Keratinocyte (primary cell): Measurements from ENCODE around the gene ZFP36. TPM values are rescaled to one million over a fixed set of nuclear protein-coding genes. Genes with fewer than 3 reads are reported as not detected.

Source experiments
- DNase-seq: peaks from one replicate; pipeline ENCODE4 v3.0.0-alpha.2; 2011; ENCODE audit warnings: low read depth, missing footprints, low spot score
- FAIRE-seq: peaks from 2 replicates; lab custom pipeline; 2011; peaks lifted over from hg19 to GRCh38; lab: Jason Lieb, UNC
- H2AFZ ChIP-seq: 2 replicates; pipeline ENCODE4 v1.6.0; 2012; ENCODE audit warnings: low read length, control low read depth, inconsistent platforms; ENCODE audit not compliant: control insufficient read depth
- H3K27ac ChIP-seq: 2 replicates; pipeline ENCODE4 v1.5.1; 2011; ENCODE audit warnings: low read length; ENCODE audit not compliant: control insufficient read depth, insufficient read depth
- H3K27me3 ChIP-seq: 3 replicates; pipeline ENCODE4 v1.6.0; 2011; ENCODE audit warnings: low read length; ENCODE audit not compliant: control insufficient read depth, insufficient read depth; ENCODE audit errors: extremely low read depth
- H3K36me3 ChIP-seq, 2 experiments: 2 replicates in 1 of 2; 3 replicates in 1 of 2; pipeline ENCODE4 v1.5.1; 2011; ENCODE audit warnings: low read length in 2 of 2, mild to moderate bottlenecking in 1 of 2; ENCODE audit not compliant: control insufficient read depth in 2 of 2, insufficient read depth in 2 of 2; ENCODE audit errors: extremely low read depth in 1 of 2
- H3K4me1 ChIP-seq: 3 replicates; pipeline ENCODE4 v1.5.1; 2011; ENCODE audit warnings: low read length; ENCODE audit not compliant: control insufficient read depth, insufficient read depth; ENCODE audit errors: extremely low read depth
- H3K4me2 ChIP-seq: 3 replicates; pipeline ENCODE4 v1.6.0; 2011; ENCODE audit warnings: low read depth, low read length; ENCODE audit not compliant: control insufficient read depth, insufficient read depth; ENCODE audit errors: extremely low read depth
- H3K4me3 ChIP-seq, 3 experiments: fragments of 200-600 bp in 1 of 3; sonication (generic) in 1 of 3; 2 replicates in 2 of 3; 3 replicates in 1 of 3; pipeline ENCODE4 v1.5.1; 2011 to 2016; ENCODE audit warnings: low read length in 3 of 3, mild to moderate bottlenecking in 3 of 3, control low read depth in 2 of 3, inconsistent platforms in 1 of 3, low read depth in 1 of 3, mixed read lengths in 1 of 3, mixed run types in 1 of 3, moderate library complexity in 1 of 3; ENCODE audit not compliant: control insufficient read depth in 2 of 3, insufficient read depth in 2 of 3; ENCODE audit errors: extremely low read depth in 1 of 3
- H3K79me2 ChIP-seq: 2 replicates; pipeline ENCODE4 v1.6.0; 2012; ENCODE audit warnings: low read length; ENCODE audit not compliant: control insufficient read depth, insufficient read depth
- H3K9ac ChIP-seq: 3 replicates; pipeline ENCODE4 v1.6.0; 2011; ENCODE audit warnings: low read length; ENCODE audit not compliant: control insufficient read depth, insufficient read depth; ENCODE audit errors: extremely low read depth
- H3K9me1 ChIP-seq: 3 replicates; pipeline ENCODE4 v1.6.0; 2011; ENCODE audit warnings: low read length; ENCODE audit not compliant: control insufficient read depth, insufficient read depth; ENCODE audit errors: extremely low read depth
- H3K9me3 ChIP-seq: 2 replicates; pipeline ENCODE4 v1.5.1; 2012; ENCODE audit warnings: low read depth, low read length; ENCODE audit not compliant: control insufficient read depth
- H4K20me1 ChIP-seq: 3 replicates; pipeline ENCODE4 v1.6.0; 2011; ENCODE audit warnings: low read length; ENCODE audit not compliant: control insufficient read depth, insufficient read depth; ENCODE audit errors: extremely low read depth
- EZH2 ChIP-seq: IDR thresholded peaks from one replicate; pipeline ENCODE4 v1.6.1; 2012; ENCODE audit warnings: inconsistent platforms, mild to moderate bottlenecking, low read length, moderate library complexity
- dilution Hi-C: fragments of 300-500 bp; cut with MboI; formaldehyde crosslinking; loops from one replicate; pipeline ENCODE4 v1.7.0; 2020; ENCODE audit warnings: low sequenced_read_pairs; ENCODE audit not compliant: extremely low pct_ligation_motif_present
- polyA plus RNA-seq, 5 experiments: library from polyadenylated mRNA; depleted of rRNA in 3 of 5; stranded (reverse) in 3 of 5; stranded (forward) in 1 of 5; unstranded in 1 of 5; fragments of >200 nt; gene quantifications; 1 replicate in 1 of 5; 2 replicates in 3 of 5; 3 replicates in 1 of 5; pipeline versions ENCODE4 v1.2.1 to v1.2.3, GENCODE V29; 2011 to 2012; ENCODE audit warnings: missing spikeins in 2 of 5, low read depth in 1 of 5, low replicate concordance in 1 of 5
- TF ChIP-seq, protein P1 (sequence below), 3 experiments: IDR thresholded peaks in 1 of 3; conservative IDR thresholded peaks in 1 of 3; optimal IDR thresholded peaks in 1 of 3; 2 replicates in 2 of 3; 3 replicates in 1 of 3; pipeline versions ENCODE3 to v1.5.1; 2011; ENCODE audit warnings: low read length in 3 of 3, mild to moderate bottlenecking in 3 of 3, moderate library complexity in 2 of 3, control low read depth in 1 of 3, inconsistent platforms in 1 of 3; ENCODE audit not compliant: insufficient read depth in 2 of 3; ENCODE audit errors: extremely low read depth in 1 of 3

The ZFP36 gene
- polyA plus RNA-seq, 1 donor (not counting 4 experiments of a cell fraction or from before 2014, with no cell fraction given) = 12.8 TPM

DNA sequence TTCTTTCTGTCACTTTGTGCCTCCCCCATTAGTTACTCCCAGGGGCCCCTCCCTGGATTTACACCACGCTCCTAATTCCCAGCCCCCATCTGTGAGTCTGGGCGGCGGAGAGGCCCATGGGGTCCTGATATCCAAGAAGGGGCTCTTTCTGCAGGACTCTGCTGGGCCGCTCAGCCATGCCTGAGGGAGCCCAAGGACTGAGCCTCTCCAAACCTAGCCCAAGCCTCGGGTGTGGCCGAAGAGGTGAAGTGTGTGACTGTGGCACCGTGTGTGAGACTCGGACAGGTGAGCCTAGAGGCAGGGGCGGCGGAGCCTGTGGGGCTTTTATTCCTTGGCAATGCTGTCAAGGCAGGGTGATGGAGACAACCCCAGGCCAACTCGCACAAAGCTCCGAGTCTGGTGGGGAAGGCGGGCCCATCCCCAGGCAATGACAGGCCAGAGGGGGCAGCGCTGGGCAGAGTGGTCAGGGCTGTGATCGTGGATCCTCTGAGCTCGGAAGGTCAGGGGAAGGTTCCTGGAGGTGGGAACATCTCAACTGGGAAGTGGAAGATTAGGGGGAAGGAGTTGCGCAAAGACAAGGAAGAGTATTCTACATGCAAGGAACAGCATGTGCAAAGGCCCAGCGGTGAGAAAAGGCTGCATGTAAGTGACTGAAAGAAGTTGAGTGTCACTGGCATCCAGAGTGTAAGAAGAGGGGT lies 7.4 kb downstream of the ZFP36 start:
- Histone ChIP-seq H3K79me2 (peaks cover 1% of the 10 kb centered on the region), H3K9me3 (no peaks in the 10 kb centered on the region), H2AFZ (peak overlapping the region; percentile 19), H3K9ac (peak overlapping the region; percentile 78), H3K4me2 (peak overlapping the region; percentile 83), H3K27ac (no peak overlapping the region), H3K27me3 (no peaks in the 10 kb centered on the region), H3K4me3 (peak overlapping the region; percentile 67 to 88 (median 68)), H4K20me1 (no peaks in the 10 kb centered on the region), H3K4me1 (peaks cover 20% of the 10 kb centered on the region), H3K9me1 (no peaks in the 10 kb centered on the region), H3K36me3 (peaks cover 5 to 12% of the 10 kb centered on the region in 2 experiments)
- dilution Hi-C loops = no loop called here
- no peak for FAIRE-seq
- TF ChIP-seq, protein P1, sequence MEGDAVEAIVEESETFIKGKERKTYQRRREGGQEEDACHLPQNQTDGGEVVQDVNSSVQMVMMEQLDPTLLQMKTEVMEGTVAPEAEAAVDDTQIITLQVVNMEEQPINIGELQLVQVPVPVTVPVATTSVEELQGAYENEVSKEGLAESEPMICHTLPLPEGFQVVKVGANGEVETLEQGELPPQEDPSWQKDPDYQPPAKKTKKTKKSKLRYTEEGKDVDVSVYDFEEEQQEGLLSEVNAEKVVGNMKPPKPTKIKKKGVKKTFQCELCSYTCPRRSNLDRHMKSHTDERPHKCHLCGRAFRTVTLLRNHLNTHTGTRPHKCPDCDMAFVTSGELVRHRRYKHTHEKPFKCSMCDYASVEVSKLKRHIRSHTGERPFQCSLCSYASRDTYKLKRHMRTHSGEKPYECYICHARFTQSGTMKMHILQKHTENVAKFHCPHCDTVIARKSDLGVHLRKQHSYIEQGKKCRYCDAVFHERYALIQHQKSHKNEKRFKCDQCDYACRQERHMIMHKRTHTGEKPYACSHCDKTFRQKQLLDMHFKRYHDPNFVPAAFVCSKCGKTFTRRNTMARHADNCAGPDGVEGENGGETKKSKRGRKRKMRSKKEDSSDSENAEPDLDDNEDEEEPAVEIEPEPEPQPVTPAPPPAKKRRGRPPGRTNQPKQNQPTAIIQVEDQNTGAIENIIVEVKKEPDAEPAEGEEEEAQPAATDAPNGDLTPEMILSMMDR (optimal IDR thresholded peaks at IDR 0.05 in 1 of 3, IDR thresholded peaks at IDR 0.05 in 1 of 3, conservative IDR thresholded peaks at IDR 0.05 in 1 of 3; ENCODE audit: extremely low read depth in 1 of 3, insufficient read depth in 2 of 3, low read length in 3 of 3) = peak in 2 of 3 experiments; percentile 7 to 36
- TF ChIP-seq EZH2 = no peak
- no peak for DNase-seq

DNA sequence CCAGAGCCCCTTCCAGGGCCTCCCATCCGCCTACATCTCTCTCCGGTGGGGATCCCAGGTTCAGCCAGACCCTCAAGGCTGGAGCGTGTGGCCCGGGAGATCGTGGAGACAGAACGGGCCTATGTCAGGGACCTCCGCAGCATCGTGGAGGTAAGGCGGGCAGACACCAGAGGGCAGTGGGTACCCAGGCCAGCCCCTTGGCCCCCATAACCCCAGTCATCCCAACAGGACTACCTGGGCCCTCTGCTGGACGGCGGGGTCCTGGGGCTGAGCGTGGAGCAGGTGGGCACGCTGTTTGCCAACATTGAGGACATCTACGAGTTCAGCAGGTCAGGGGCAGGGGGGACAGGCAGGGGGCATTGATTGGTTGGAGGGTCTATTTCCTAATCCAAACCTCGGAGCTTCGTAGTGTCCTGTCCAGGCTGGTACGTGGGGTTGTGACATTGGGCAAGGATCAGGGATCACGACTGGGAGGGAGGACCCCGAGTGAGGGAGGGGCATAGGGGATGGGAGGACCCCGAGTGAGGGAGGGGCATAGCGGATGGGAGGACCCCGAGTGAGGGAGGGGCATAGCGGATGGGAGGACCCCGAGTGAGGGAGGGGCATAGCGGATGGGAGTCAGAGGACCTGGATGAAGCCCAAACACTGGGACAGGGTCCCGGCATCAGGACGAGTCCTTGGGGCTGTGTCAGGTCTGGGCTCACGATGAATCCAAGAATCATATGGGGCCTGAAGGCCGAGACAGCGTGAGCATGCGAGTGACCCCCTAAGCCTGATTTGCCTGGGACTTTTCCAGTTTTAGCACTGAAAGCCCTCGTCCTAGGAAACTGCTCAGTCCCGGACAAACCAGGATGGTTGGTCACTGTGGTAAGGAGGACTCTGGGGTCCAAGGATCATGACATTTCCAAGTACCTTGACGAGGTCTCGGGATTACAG lies 8.7 kb downstream of the ZFP36 start:
- H4K20me1 ChIP-seq = no peaks in the 10 kb centered on the region
- H3K9me1 ChIP-seq = no peaks in the 10 kb centered on the region
- no peak overlapping the region for H3K27ac ChIP-seq
- DNase-seq (no peak), FAIRE-seq (no peak)
- no peaks in the 10 kb centered on the region for H3K9me3 ChIP-seq
- no peak for TF ChIP-seq EZH2
- TF ChIP-seq, protein P1 (optimal IDR thresholded peaks at IDR 0.05 in 1 of 3, IDR thresholded peaks at IDR 0.05 in 1 of 3, conservative IDR thresholded peaks at IDR 0.05 in 1 of 3; ENCODE audit: extremely low read depth in 1 of 3, insufficient read depth in 2 of 3, low read length in 3 of 3) = no peak
- H3K9ac ChIP-seq = no peak overlapping the region
- H3K4me1 ChIP-seq = peaks cover 17% of the 10 kb centered on the region
- no peak overlapping the region for H3K4me3 ChIP-seq
- dilution Hi-C loops = no loop called here
- H3K79me2 ChIP-seq = peaks cover 1% of the 10 kb centered on the region
- H3K4me2 ChIP-seq = no peak overlapping the region
- peaks cover 5 to 14% of the 10 kb centered on the region in 2 experiments for H3K36me3 ChIP-seq
- H3K27me3 ChIP-seq = no peaks in the 10 kb centered on the region
- H2AFZ ChIP-seq = no peak overlapping the region
